ENCODE measurements around the gene LYZL1. TPM values are rescaled to one million over a fixed set of nuclear protein-coding genes. Genes with fewer than 3 reads are reported as not detected.

The LYZL1 gene
- total and polyA plus RNA-seq, 2 of the 8 experiments (the other 6 are each of a cell fraction or from before 2014, with no cell fraction given): not detected

- no peak for TF ChIP-seq CHD7 (IDR thresholded peaks at IDR 0.05; ENCODE audit: insufficient replicate concordance, low read length)
- no peak for TF ChIP-seq SP4 (IDR thresholded peaks at IDR 0.05; ENCODE audit: low read length)
These were observed 34.0 kb downstream of the LYZL1 start (continued) for GRCh38 chr10:29322918-29323317.

Measured in H1 (cell line).